ENCODE results near the gene SAMHD1. TPM values are rescaled to one million over a fixed set of nuclear protein-coding genes. Genes with fewer than 3 reads are reported as not detected.
A peak's percentile ranks its signal among the peaks of the same experiment; 100 is the strongest.
"Not testable (repeated sequence)": the region's sequence is repeated elsewhere in the genome, so short reads cannot be mapped to it uniquely, and the experiment has no call there.

SAMHD1 gene
- total RNA-seq, 5 donors from 2014 or later (not counting 1 experiment from before 2014, with no cell fraction given) = 218 to 437 (median 244) TPM

GRCh38 chr20:36932476-36933426, 18.8 kb downstream of the SAMHD1 start:
- Mint-ChIP-seq H3K27ac (peak overlapping the region; percentile 83 to 89), H3K27me3 (no peaks in the 10 kb centered on the region), H3K9me3 (no peaks in the 10 kb centered on the region), H3K4me3 (peak overlapping the region in 1 of 3 donors; percentile 10), H3K36me3 (peaks cover 56% of the 10 kb centered on the region), H3K4me1 (peaks cover 56 to 79% (median 66%) of the 10 kb centered on the region in 3 donors)
- ATAC-seq (replicated peaks in 1 of 4) (no peak), DNase-seq (no peak)
- Histone ChIP-seq H3K36me3 (ENCODE audit: control insufficient read depth in 2 of 2, extremely low read depth in 1 of 2, insufficient read depth in 1 of 2, low read length in 1 of 2) (peaks cover 11 to 88% of the 10 kb centered on the region in 2 donors), H3K4me3 (ENCODE audit: control insufficient read depth in 1 of 2, extremely low read depth in 1 of 2, low read length in 1 of 2) (no peak overlapping the region), H3K4me1 (ENCODE audit: control insufficient read depth in 1 of 2, extremely low read depth in 1 of 2, insufficient read depth in 2 of 2, low read length in 2 of 2) (peaks cover 13 to 62% of the 10 kb centered on the region in 2 experiments), H3K27me3 (replicated peaks in 1 of 2; ENCODE audit: control insufficient read depth in 2 of 2, extremely low read depth in 1 of 2, insufficient read depth in 2 of 2, low read length in 1 of 2) (no peaks in the 10 kb centered on the region), H3K9me3 (no peaks in the 10 kb centered on the region), H3K27ac (ENCODE audit: low read length) (peak overlapping the region; percentile 31)
- WGBS (ENCODE audit: insufficient coverage) = 97% methylated on average over 4 of the region's 11 CpGs
- POLR2A ChIA-PET = interaction anchor here (0.5 to 1.1 kb wide), 4 partner anchors 11 to 53 kb away, joined by 3 to 10 read pairs (median 6); no protein-coding TSS in a partner anchor
- CTCF ChIA-PET = interaction anchor here in 1 of 2 donors (1.0 kb wide), 1 partner anchor 12 kb away, joined by 4 read pairs; no protein-coding TSS in a partner anchor

- H3K27me3 ChIP-seq (replicated peaks in 1 of 2; ENCODE audit: control insufficient read depth in 2 of 2, extremely low read depth in 1 of 2, insufficient read depth in 2 of 2, low read length in 1 of 2); H3K9me3 ChIP-seq; DNase-seq; H3K4me3 ChIP-seq (ENCODE audit: control insufficient read depth in 1 of 2, extremely low read depth in 1 of 2, low read length in 1 of 2); H3K9me3 Mint-ChIP-seq; POLR2A ChIA-PET; ATAC-seq (replicated peaks in 1 of 4); H3K27me3 Mint-ChIP-seq: not testable (repeated sequence)
- CTCF ChIA-PET = interaction anchor here in 1 of 2 donors (1.2 kb wide), 1 partner anchor 12 kb away, joined by 5 read pairs; no protein-coding TSS in a partner anchor
- H3K4me1 Mint-ChIP-seq = peaks cover 54 to 74% (median 59%) of the 10 kb centered on the region in 3 donors
- Histone ChIP-seq H3K27ac (ENCODE audit: low read length) (peak overlapping the region; percentile 84), H3K36me3 (ENCODE audit: control insufficient read depth in 2 of 2, extremely low read depth in 1 of 2, insufficient read depth in 1 of 2, low read length in 1 of 2) (peaks cover 11 to 88% of the 10 kb centered on the region in 2 donors), H3K4me1 (ENCODE audit: control insufficient read depth in 1 of 2, extremely low read depth in 1 of 2, insufficient read depth in 2 of 2, low read length in 2 of 2) (peaks cover 11 to 60% of the 10 kb centered on the region in 2 experiments)
- H3K4me3 Mint-ChIP-seq = peak overlapping the region in 2 of 3 donors; percentile 21 to 78
- peak overlapping the region; percentile 89 to 95 for H3K27ac Mint-ChIP-seq
- 97% methylated on average over 5 of the region's 12 CpGs for WGBS (ENCODE audit: insufficient coverage)
- peaks cover 55% of the 10 kb centered on the region for H3K36me3 Mint-ChIP-seq
Observed at GRCh38 chr20:36932067-36932466, 19.4 kb downstream of the SAMHD1 start.

GRCh38 chr20:36929691-36930090, 21.8 kb downstream of the SAMHD1 start:
- POLR2A ChIA-PET = interaction anchor here in 1 of 2 donors (0.6 kb wide), 1 partner anchor 18 kb away, joined by 3 read pairs; no protein-coding TSS in a partner anchor
- peaks cover 61 to 74% (median 62%) of the 10 kb centered on the region in 3 donors for H3K4me1 Mint-ChIP-seq
- H3K36me3 ChIP-seq (ENCODE audit: control insufficient read depth in 2 of 2, extremely low read depth in 1 of 2, insufficient read depth in 1 of 2, low read length in 1 of 2) = peaks cover 5 to 90% of the 10 kb centered on the region in 2 donors
- no peaks in the 10 kb centered on the region for H3K9me3 ChIP-seq
- CTCF ChIA-PET = interaction anchor here in 1 of 2 donors (0.7 to 1.3 kb wide), 2 partner anchors 40 to 248 kb away, joined by 4 read pairs; no protein-coding TSS in a partner anchor
- peaks cover 65% of the 10 kb centered on the region for H3K36me3 Mint-ChIP-seq
- no peaks in the 10 kb centered on the region for H3K9me3 Mint-ChIP-seq
- peak overlapping the region; percentile 95 to 97 for H3K27ac Mint-ChIP-seq
- H3K4me3 ChIP-seq (ENCODE audit: control insufficient read depth in 1 of 2, extremely low read depth in 1 of 2, low read length in 1 of 2) = no peak overlapping the region
- no CpG with 5 or more reads among the region's 6 CpGs for WGBS (ENCODE audit: insufficient coverage)
- H3K4me3 Mint-ChIP-seq = peak overlapping the region in 1 of 3 donors; percentile 78
- DNase-seq (no peak), ATAC-seq (replicated peaks in 1 of 4) (no peak)
- no peaks in the 10 kb centered on the region for H3K27me3 Mint-ChIP-seq
- H3K27ac ChIP-seq (ENCODE audit: low read length) = peak overlapping the region; percentile 84
- no peaks in the 10 kb centered on the region for H3K27me3 ChIP-seq (replicated peaks in 1 of 2; ENCODE audit: control insufficient read depth in 2 of 2, extremely low read depth in 1 of 2, insufficient read depth in 2 of 2, low read length in 1 of 2)
- peaks cover 13 to 43% of the 10 kb centered on the region in 2 experiments for H3K4me1 ChIP-seq (ENCODE audit: control insufficient read depth in 1 of 2, extremely low read depth in 1 of 2, insufficient read depth in 2 of 2, low read length in 2 of 2)

GRCh38 chr20:36929290-36929689, 22.2 kb downstream of the SAMHD1 start:
- H3K4me3 Mint-ChIP-seq = peak overlapping the region in 1 of 3 donors; percentile 78
- Histone ChIP-seq H3K9me3 (no peaks in the 10 kb centered on the region), H3K4me3 (ENCODE audit: control insufficient read depth in 1 of 2, extremely low read depth in 1 of 2, low read length in 1 of 2) (no peak overlapping the region), H3K27ac (ENCODE audit: low read length) (peak overlapping the region; percentile 84), H3K27me3 (replicated peaks in 1 of 2; ENCODE audit: control insufficient read depth in 2 of 2, extremely low read depth in 1 of 2, insufficient read depth in 2 of 2, low read length in 1 of 2) (no peaks in the 10 kb centered on the region), H3K4me1 (ENCODE audit: control insufficient read depth in 1 of 2, extremely low read depth in 1 of 2, insufficient read depth in 2 of 2, low read length in 2 of 2) (peaks cover 14 to 42% of the 10 kb centered on the region in 2 experiments), H3K36me3 (ENCODE audit: control insufficient read depth in 2 of 2, extremely low read depth in 1 of 2, insufficient read depth in 1 of 2, low read length in 1 of 2) (peaks cover 5 to 90% of the 10 kb centered on the region in 2 donors)
- peaks cover 64 to 76% (median 66%) of the 10 kb centered on the region in 3 donors for H3K4me1 Mint-ChIP-seq
- POLR2A ChIA-PET = no interaction called here
- H3K27me3 Mint-ChIP-seq = no peaks in the 10 kb centered on the region
- H3K9me3 Mint-ChIP-seq = no peaks in the 10 kb centered on the region
- peaks cover 68% of the 10 kb centered on the region for H3K36me3 Mint-ChIP-seq
- ATAC-seq (replicated peaks in 1 of 4) (no peak), DNase-seq (no peak)
- WGBS (ENCODE audit: insufficient coverage) = 100% methylated on average over 1 of the region's 6 CpGs
- peak overlapping the region; percentile 95 to 97 for H3K27ac Mint-ChIP-seq
- CTCF ChIA-PET = interaction anchor here (0.7 to 1.0 kb wide), 2 partner anchors 10 to 248 kb away, joined by 4 to 5 read pairs; no protein-coding TSS in a partner anchor

- Mint-ChIP-seq H3K36me3 (peaks cover 65% of the 10 kb centered on the region), H3K4me1 (peaks cover 61 to 78% (median 70%) of the 10 kb centered on the region in 3 donors), H3K27ac (peak overlapping the region; percentile 95 to 97), H3K9me3 (no peaks in the 10 kb centered on the region), H3K27me3 (no peaks in the 10 kb centered on the region), H3K4me3 (no peak overlapping the region)
- no peaks in the 10 kb centered on the region for H3K9me3 ChIP-seq
- H3K27ac ChIP-seq (ENCODE audit: low read length) = no peak overlapping the region
- peaks cover 10 to 40% of the 10 kb centered on the region in 2 experiments for H3K4me1 ChIP-seq (ENCODE audit: control insufficient read depth in 1 of 2, extremely low read depth in 1 of 2, insufficient read depth in 2 of 2, low read length in 2 of 2)
- ATAC-seq (replicated peaks in 1 of 4) (no peak), DNase-seq (no peak)
- no peaks in the 10 kb centered on the region for H3K27me3 ChIP-seq (replicated peaks in 1 of 2; ENCODE audit: control insufficient read depth in 2 of 2, extremely low read depth in 1 of 2, insufficient read depth in 2 of 2, low read length in 1 of 2)
- WGBS (ENCODE audit: insufficient coverage) = no CpG with 5 or more reads among the region's 1 CpG
- H3K36me3 ChIP-seq (ENCODE audit: control insufficient read depth in 2 of 2, extremely low read depth in 1 of 2, insufficient read depth in 1 of 2, low read length in 1 of 2) = peaks cover 5 to 88% of the 10 kb centered on the region in 2 donors
- H3K4me3 ChIP-seq (ENCODE audit: control insufficient read depth in 1 of 2, extremely low read depth in 1 of 2, low read length in 1 of 2) = no peak overlapping the region
- ChIA-PET POLR2A (interaction anchor here (0.6 to 0.7 kb wide), 4 partner anchors 9 to 86 kb away, joined by 3 to 10 read pairs (median 5); no protein-coding TSS in a partner anchor), CTCF (interaction anchor here in 1 of 2 donors (0.7 kb wide), 2 partner anchors 76 to 1185 kb away, joined by 4 to 5 read pairs; no protein-coding TSS in a partner anchor)
Observed at GRCh38 chr20:36927704-36928103, 23.8 kb downstream of the SAMHD1 start.

- no peak overlapping the region for H3K4me3 Mint-ChIP-seq
- ATAC-seq (replicated peaks in 1 of 4) (no peak), DNase-seq (no peak)
- POLR2A ChIA-PET = no interaction called here
- CTCF ChIA-PET = no interaction called here
- H3K36me3 Mint-ChIP-seq = peaks cover 56% of the 10 kb centered on the region
- H3K27me3 Mint-ChIP-seq = no peaks in the 10 kb centered on the region
- H3K36me3 ChIP-seq (ENCODE audit: control insufficient read depth in 2 of 2, extremely low read depth in 1 of 2, insufficient read depth in 1 of 2, low read length in 1 of 2) = peaks cover 5 to 87% of the 10 kb centered on the region in 2 donors
- no peaks in the 10 kb centered on the region for H3K9me3 Mint-ChIP-seq
- H3K27ac Mint-ChIP-seq = peak overlapping the region; percentile 74 to 87
- H3K4me1 Mint-ChIP-seq = peaks cover 55 to 73% (median 64%) of the 10 kb centered on the region in 3 donors
- no peak overlapping the region for H3K4me3 ChIP-seq (ENCODE audit: control insufficient read depth in 1 of 2, extremely low read depth in 1 of 2, low read length in 1 of 2)
- no CpG with 5 or more reads among the region's 6 CpGs for WGBS (ENCODE audit: insufficient coverage)
- no peak overlapping the region for H3K27ac ChIP-seq (ENCODE audit: low read length)
- H3K4me1 ChIP-seq (ENCODE audit: control insufficient read depth in 1 of 2, extremely low read depth in 1 of 2, insufficient read depth in 2 of 2, low read length in 2 of 2) = peaks cover 10 to 39% of the 10 kb centered on the region in 2 experiments
- H3K27me3 ChIP-seq (replicated peaks in 1 of 2; ENCODE audit: control insufficient read depth in 2 of 2, extremely low read depth in 1 of 2, insufficient read depth in 2 of 2, low read length in 1 of 2) = no peaks in the 10 kb centered on the region
- no peaks in the 10 kb centered on the region for H3K9me3 ChIP-seq
Observed at GRCh38 chr20:36926653-36927200, 24.8 kb downstream of the SAMHD1 start.
